GM21576 (cell line): ENCODE measurements around the gene ASPHD1.
"Not testable (repeated sequence)": the region's sequence is repeated elsewhere in the genome, so short reads cannot be mapped to it uniquely, and the experiment has no call there.

Experiments
- ATAC-seq: cut with Tn5 transposase; IDR thresholded peaks from one replicate; pipeline ENCODE4 v1.9.1; 2021; ENCODE audit warnings: mild to moderate bottlenecking, moderate library complexity; ENCODE audit not compliant: unreplicated experiment

Gene ASPHD1

DNA sequence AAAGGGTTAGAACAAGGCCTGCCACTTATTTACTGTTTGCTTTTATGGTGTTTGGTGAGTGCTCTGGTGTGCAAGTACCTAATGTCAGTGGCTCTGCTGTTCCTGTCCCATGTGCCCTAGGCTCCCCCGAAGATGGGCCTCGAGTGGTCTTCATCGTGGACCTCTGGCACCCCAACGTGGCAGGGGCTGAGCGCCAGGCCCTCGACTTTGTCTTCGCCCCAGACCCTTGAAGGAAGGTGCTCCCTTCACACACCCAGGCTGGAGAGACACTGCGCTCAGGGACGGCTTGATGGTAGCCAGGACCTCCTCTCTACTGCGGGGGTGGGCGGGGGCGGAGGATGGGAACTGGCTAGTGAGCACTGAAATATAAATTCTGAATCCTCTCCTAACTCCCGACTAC, 5.4 kb downstream of the ASPHD1 start:
- no peak for ATAC-seq

GRCh38 chr16:29906520-29907244, 6.4 kb downstream of the ASPHD1 start:
- ATAC-seq, result no peak

GRCh38 chr16:29907973-29908372, 7.7 kb downstream of the ASPHD1 start:
- no peak for ATAC-seq

DNA sequence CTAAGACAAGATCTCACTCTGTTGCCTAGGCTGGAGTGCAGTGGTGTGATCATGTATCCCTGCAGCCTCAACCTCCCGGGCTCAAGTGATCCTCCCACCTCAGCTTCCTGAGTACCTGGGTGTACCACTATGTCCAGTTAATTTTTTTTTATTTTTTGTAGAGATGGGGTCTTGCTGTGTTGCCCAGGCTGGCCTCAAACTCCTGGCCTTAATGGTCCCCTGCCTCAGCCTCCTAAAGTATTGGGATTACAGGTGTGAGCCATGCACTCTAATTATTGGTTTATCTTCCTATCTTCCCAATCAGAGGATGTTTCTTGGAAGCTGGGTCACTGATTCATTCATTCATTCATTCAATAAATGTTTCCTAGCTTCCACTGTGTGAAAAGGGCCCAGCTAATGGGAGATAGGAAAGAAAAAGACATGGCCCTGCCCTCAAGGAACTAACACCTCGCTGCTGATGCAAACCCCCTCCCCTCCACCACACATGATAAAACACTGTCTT, 8.5 kb downstream of the ASPHD1 start:
- no peak for ATAC-seq

DNA sequence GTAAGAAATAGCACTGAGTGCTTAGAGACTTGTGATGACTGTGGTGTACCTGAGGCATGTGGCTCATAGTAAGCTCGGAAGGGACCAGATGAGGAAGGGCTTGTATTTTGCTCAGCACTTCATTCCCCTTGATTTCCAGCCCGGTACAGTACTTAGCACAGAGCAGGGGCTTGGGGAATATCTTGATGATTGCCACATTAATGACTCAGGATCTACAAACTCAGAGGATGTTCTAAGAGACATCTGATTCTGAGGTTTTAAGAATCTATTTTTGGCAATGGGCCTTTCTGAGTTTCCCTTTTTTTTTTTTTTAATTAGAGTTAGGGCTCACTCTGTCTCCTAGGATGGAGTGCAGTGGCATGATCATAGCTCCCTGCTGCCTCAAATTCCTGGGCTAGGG, 9.1 kb downstream of the ASPHD1 start:
- no peak for ATAC-seq

DNA sequence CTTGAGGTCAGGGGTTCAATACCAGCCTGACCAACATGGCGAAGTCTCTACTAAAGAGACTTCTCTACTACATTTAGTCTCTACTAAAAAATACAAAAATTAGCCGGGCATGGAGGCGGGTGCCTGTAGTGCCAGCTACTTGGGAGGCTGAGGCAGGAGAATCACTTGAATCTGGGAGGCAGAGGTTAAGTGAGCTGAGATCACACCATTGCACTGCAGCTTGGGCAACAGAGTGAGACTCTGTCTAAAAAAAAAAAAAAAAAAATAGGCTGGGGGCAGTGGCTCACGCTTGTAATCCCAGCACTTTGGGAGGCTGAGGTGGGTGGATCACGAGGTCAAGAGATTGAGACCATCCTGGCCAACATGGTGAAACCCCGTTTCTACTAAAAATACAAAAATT, 9.6 kb downstream of the ASPHD1 start:
- not testable (repeated sequence) for ATAC-seq

- no peak for ATAC-seq
These were observed 10.8 kb downstream of the ASPHD1 start for GRCh38 chr16:29910819-29911675.

DNA sequence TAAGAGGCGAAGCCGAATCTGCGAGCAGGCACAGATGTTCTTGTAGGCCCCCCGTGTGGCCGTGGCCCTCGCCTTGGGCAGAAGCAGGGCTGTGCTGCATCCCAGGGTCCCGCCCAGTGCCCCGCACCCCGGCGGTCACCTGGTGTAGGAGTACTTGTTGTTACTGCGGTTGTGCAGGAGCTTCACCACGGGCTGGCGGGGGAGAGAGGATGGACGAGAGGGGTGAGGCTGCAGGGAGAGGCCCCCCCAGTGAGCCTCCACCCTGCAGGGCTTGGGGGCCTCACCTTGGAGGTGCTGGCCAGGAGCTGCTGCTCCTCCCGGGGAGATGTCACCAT, 11.4 kb downstream of the ASPHD1 start:
- no peak for ATAC-seq

DNA sequence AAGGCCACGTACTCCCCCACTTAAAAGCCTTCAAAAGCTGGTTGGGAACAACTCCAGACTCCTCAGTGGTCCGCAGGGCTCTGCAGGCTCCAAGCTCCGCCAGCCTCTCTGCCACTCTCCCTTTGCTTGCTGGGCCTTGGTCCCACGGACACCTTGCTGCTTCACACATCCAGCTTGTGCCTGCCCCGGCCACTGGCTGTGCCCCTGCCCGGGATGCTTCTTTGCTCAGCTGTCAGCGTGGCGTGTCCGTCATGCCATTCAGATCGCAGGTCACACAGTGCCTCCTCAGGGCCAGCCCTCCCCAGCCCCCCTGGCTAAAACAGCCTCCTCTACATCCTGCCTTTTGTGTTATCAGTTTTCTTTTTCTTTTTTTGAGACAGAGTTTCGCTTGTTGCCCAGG, 11.8 kb downstream of the ASPHD1 start:
- no peak for ATAC-seq

GRCh38 chr16:29913514-29913913, 13.2 kb downstream of the ASPHD1 start:
- ATAC-seq, result no peak

GRCh38 chr16:29915590-29916247, 15.4 kb downstream of the ASPHD1 start:
- no peak for ATAC-seq

DNA sequence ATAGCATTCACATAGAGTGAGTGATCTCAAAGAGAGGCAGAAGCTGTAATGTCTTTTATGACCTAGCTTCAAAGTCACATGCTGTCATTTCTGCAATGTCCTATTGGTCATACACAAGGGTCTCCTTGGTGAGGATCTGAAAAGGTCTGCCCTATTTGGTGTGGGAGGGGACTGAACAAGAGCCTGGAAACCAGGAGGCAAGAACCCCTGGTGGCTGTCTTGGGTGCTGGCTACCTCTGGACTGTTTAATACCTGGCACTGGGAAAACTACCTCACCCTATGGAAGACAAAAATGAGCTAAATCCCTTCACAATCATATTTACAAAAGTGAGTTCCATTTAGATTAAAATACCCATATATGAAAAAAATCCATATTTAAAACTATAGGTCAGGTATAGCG, 16.7 kb downstream of the ASPHD1 start:
- ATAC-seq, result no peak

DNA sequence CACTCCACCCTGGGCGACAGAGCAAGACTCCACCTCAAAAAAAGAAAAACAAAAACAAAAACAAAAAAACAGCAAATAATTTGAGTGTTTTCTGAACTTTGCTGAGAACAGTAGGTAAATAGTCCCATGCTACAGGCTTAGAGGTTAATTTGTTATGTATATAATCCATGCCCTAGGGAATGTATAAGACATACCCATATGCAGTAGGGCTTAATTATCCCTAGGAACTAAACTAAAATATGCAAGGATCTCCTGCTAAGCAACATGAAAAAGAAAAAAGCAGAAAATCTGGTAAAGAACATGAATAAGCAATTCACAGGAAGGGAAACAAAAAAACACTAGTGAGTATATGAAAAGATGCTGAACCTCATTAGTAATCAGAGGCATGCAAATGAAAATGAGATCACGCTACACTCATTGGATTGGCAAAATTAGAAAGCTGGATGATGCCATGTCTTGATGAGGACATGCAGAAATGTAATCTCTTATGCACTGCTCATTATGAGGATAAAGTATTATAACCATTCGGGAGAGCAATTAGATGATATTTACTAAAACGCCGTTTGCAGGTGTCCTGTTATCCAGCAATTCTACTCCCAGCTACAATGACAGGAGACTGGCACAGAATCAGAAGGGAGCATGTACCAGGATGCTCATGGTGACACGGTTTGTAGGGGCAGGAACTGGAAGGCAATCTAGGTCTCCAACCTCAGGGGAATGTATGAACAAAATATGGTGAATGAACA, 20.2 kb downstream of the ASPHD1 start:
- ATAC-seq, result no peak

DNA sequence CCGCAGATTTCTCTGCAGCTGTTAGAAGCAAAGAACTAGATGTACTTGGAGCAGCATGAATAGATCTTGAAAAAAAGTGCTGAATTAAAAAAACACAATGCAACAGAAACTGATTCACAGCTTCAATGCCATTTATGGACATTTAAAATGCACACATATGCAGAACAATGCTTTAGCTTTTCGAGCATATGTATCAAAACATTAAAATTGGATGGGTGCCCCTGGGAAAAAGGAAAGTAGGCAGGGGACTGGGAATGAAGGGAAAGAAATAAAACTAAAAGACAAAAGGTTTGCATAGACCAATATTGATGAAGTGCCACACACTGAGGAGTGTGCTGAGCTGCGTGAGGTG, 20.7 kb downstream of the ASPHD1 start:
- ATAC-seq, result no peak

- ATAC-seq, result no peak
These were observed 22.0 kb downstream of the ASPHD1 start for GRCh38 chr16:29922326-29922725.

DNA sequence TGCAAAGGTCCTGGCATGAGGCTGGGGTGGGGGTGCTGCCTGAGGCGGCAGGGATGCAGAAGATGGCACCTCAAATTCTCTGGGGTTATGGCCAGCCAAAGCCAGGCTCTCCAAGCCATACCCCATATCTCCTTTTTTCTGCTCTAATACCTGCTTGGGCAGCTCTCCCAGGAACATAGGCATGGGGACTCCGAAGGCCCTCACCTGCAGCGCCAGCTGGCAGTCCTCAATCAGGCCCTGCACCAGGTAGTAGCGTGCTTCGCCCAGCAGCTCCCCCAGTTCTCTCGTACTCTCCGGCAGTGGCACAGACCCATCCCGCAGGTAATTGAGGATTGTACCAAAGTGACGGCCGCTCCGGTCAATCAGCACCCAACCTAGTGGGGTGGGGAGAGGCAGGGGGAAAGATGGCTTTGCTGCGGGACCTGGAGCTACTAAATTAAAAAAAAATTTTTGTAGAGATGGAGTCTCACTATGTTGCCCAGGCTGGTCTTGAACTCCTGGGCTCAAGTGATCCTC, 22.8 kb downstream of the ASPHD1 start:
- ATAC-seq, result no peak

DNA sequence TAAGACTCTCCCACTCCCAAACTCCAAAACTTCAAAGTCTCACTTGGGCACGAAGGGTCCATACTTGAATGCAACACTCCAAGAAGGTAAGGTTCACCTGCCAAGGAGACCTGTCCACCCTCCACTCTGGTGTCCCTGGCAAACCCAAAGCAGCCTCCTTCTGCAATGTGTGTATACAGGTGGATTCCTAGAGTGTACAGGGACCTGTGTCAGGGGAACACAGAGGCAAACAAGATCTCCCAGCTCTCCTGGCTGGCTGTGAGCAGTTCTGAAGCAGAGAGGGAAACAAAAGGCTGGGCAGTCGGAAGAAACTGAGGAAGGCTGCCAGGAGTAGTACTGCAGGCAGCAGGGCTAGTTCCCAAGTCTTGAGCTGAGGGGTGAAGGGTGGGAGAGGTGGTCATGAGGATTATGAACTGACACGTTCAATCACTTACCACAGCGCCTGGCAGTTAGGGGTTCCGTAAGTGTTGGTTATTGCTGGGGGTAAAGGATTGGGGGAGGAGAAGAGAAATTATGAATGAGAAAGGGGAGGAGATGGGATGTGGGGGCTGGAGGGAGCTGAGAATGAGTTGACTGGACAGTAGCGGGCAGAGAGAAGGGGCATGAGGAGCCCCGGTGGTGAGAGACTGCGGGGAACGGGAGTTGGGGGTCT, 24.9 kb downstream of the ASPHD1 start:
- ATAC-seq, result no peak

GRCh38 chr16:29925781-29926710, 25.8 kb downstream of the ASPHD1 start, which contains the start of gene KCTD13:
TSS of gene KCTD13 (minus strand) at chr16:29926226. CDS start at chr16:29926033, 193 bp downstream.
- ATAC-seq, result peak; percentile 77

- ATAC-seq, result no peak
These were observed 26.4 kb downstream of the ASPHD1 start for GRCh38 chr16:29926711-29927052.
